ENCODE results near the gene MSI2.

MSI2 gene

GRCh38 chr17:57366177-57366557 is 109.8 kb downstream of the MSI2 start:
- H3K4me3 ChIP-seq = no peak overlapping the region
- TF ChIP-seq POLR2AphosphoS5 (IDR thresholded peaks at IDR 0.05; ENCODE audit: borderline replicate concordance, low read depth, low read length) (no peak), FOXP2 (optimal IDR thresholded peaks at IDR 0.05; ENCODE audit: control extremely low read depth, extremely low read length, insufficient read depth) (no peak), EZH2 (IDR thresholded peaks at IDR 0.05) (no peak)
- DNase-seq (ENCODE audit: low read depth, low spot score) = no peak
- no peak overlapping the region for H3K9ac ChIP-seq (ENCODE audit: insufficient read length)
- no peak overlapping the region for H3K27ac ChIP-seq
- no peaks in the 10 kb centered on the region for H3K9me3 ChIP-seq (ENCODE audit: low read depth, low read length)
- no peaks in the 10 kb centered on the region for H3K36me3 ChIP-seq (ENCODE audit: insufficient read depth, low read length)

- no peak for TF ChIP-seq POLR2AphosphoS5 (IDR thresholded peaks at IDR 0.05; ENCODE audit: borderline replicate concordance, low read depth, low read length)
- TF ChIP-seq EZH2 (IDR thresholded peaks at IDR 0.05) = no peak
- no peak for TF ChIP-seq FOXP2 (optimal IDR thresholded peaks at IDR 0.05; ENCODE audit: control extremely low read depth, extremely low read length, insufficient read depth)
- Histone ChIP-seq H3K4me3 (no peak overlapping the region), H3K36me3 (ENCODE audit: insufficient read depth, low read length) (no peaks in the 10 kb centered on the region), H3K9me3 (ENCODE audit: low read depth, low read length) (no peaks in the 10 kb centered on the region), H3K27ac (no peak overlapping the region), H3K9ac (ENCODE audit: insufficient read length) (no peak overlapping the region)
- DNase-seq (ENCODE audit: low read depth, low spot score) = no peak
Measured at GRCh38 chr17:57366558-57367351, 110.4 kb downstream of the MSI2 start.

- Histone ChIP-seq H3K27ac (no peak overlapping the region), H3K4me3 (no peak overlapping the region)
- TF ChIP-seq EZH2 (IDR thresholded peaks at IDR 0.05) (no peak), POLR2AphosphoS5 (IDR thresholded peaks at IDR 0.05; ENCODE audit: borderline replicate concordance, low read depth, low read length) (no peak), FOXP2 (optimal IDR thresholded peaks at IDR 0.05; ENCODE audit: control extremely low read depth, extremely low read length, insufficient read depth) (no peak)
Measured at GRCh38 chr17:57368637-57369336, 112.5 kb downstream of the MSI2 start.

GRCh38 chr17:57369509-57369945 is 113.2 kb downstream of the MSI2 start:
- no peaks in the 10 kb centered on the region for H3K9me3 ChIP-seq (ENCODE audit: low read depth, low read length)
- H3K9ac ChIP-seq (ENCODE audit: insufficient read length) = no peak overlapping the region
- no peak for TF ChIP-seq EZH2 (IDR thresholded peaks at IDR 0.05)
- TF ChIP-seq POLR2AphosphoS5 (IDR thresholded peaks at IDR 0.05; ENCODE audit: borderline replicate concordance, low read depth, low read length) = no peak
- TF ChIP-seq FOXP2 (optimal IDR thresholded peaks at IDR 0.05; ENCODE audit: control extremely low read depth, extremely low read length, insufficient read depth) = no peak
- H3K36me3 ChIP-seq (ENCODE audit: insufficient read depth, low read length) = no peaks in the 10 kb centered on the region
- H3K4me3 ChIP-seq = no peak overlapping the region
- no peak overlapping the region for H3K27ac ChIP-seq
- no peak for DNase-seq (ENCODE audit: low read depth, low spot score)

More at GRCh38 chr17:57368637-57369336, 112.5 kb downstream of the MSI2 start:
- Histone ChIP-seq H3K36me3 (ENCODE audit: insufficient read depth, low read length) (no peaks in the 10 kb centered on the region), H3K9me3 (ENCODE audit: low read depth, low read length) (no peaks in the 10 kb centered on the region), H3K9ac (ENCODE audit: insufficient read length) (no peak overlapping the region)
- no peak for DNase-seq (ENCODE audit: low read depth, low spot score)

- DNase-seq (ENCODE audit: low read depth, low spot score) = no peak
- H3K36me3 ChIP-seq (ENCODE audit: insufficient read depth, low read length) = no peaks in the 10 kb centered on the region
- TF ChIP-seq EZH2 (IDR thresholded peaks at IDR 0.05) (no peak), FOXP2 (optimal IDR thresholded peaks at IDR 0.05; ENCODE audit: control extremely low read depth, extremely low read length, insufficient read depth) (no peak), POLR2AphosphoS5 (IDR thresholded peaks at IDR 0.05; ENCODE audit: borderline replicate concordance, low read depth, low read length) (no peak)
- H3K4me3 ChIP-seq = no peak overlapping the region
- H3K9ac ChIP-seq (ENCODE audit: insufficient read length) = no peak overlapping the region
- no peak overlapping the region for H3K27ac ChIP-seq
- H3K9me3 ChIP-seq (ENCODE audit: low read depth, low read length) = no peaks in the 10 kb centered on the region
Measured at GRCh38 chr17:57370037-57370581, 113.8 kb downstream of the MSI2 start.

- Histone ChIP-seq H3K4me3 (no peak overlapping the region), H3K27ac (no peak overlapping the region), H3K9ac (ENCODE audit: insufficient read length) (no peak overlapping the region), H3K36me3 (ENCODE audit: insufficient read depth, low read length) (no peaks in the 10 kb centered on the region), H3K9me3 (ENCODE audit: low read depth, low read length) (no peaks in the 10 kb centered on the region)
- TF ChIP-seq POLR2AphosphoS5 (IDR thresholded peaks at IDR 0.05; ENCODE audit: borderline replicate concordance, low read depth, low read length) (no peak), EZH2 (IDR thresholded peaks at IDR 0.05) (no peak), FOXP2 (optimal IDR thresholded peaks at IDR 0.05; ENCODE audit: control extremely low read depth, extremely low read length, insufficient read depth) (no peak)
- no peak for DNase-seq (ENCODE audit: low read depth, low spot score)
Measured at GRCh38 chr17:57370619-57371018, 114.3 kb downstream of the MSI2 start.

GRCh38 chr17:57372156-57372555 is 115.8 kb downstream of the MSI2 start:
- no peaks in the 10 kb centered on the region for H3K36me3 ChIP-seq (ENCODE audit: insufficient read depth, low read length)

GRCh38 chr17:57373048-57373447 is 116.7 kb downstream of the MSI2 start:
- no peak for TF ChIP-seq EZH2 (IDR thresholded peaks at IDR 0.05)
- no peak for TF ChIP-seq FOXP2 (optimal IDR thresholded peaks at IDR 0.05; ENCODE audit: control extremely low read depth, extremely low read length, insufficient read depth)
- TF ChIP-seq POLR2AphosphoS5 (IDR thresholded peaks at IDR 0.05; ENCODE audit: borderline replicate concordance, low read depth, low read length) = no peak
- no peak for DNase-seq (ENCODE audit: low read depth, low spot score)
- H3K36me3 ChIP-seq (ENCODE audit: insufficient read depth, low read length) = no peaks in the 10 kb centered on the region
- no peak overlapping the region for H3K27ac ChIP-seq
- H3K4me3 ChIP-seq = no peak overlapping the region
- no peak overlapping the region for H3K9ac ChIP-seq (ENCODE audit: insufficient read length)
- no peaks in the 10 kb centered on the region for H3K9me3 ChIP-seq (ENCODE audit: low read depth, low read length)

More at GRCh38 chr17:57372156-57372555, 115.8 kb downstream of the MSI2 start:
- TF ChIP-seq EZH2 (IDR thresholded peaks at IDR 0.05) (no peak), POLR2AphosphoS5 (IDR thresholded peaks at IDR 0.05; ENCODE audit: borderline replicate concordance, low read depth, low read length) (no peak), FOXP2 (optimal IDR thresholded peaks at IDR 0.05; ENCODE audit: control extremely low read depth, extremely low read length, insufficient read depth) (no peak)
- Histone ChIP-seq H3K4me3 (no peak overlapping the region), H3K9me3 (ENCODE audit: low read depth, low read length) (no peaks in the 10 kb centered on the region), H3K27ac (no peak overlapping the region), H3K9ac (ENCODE audit: insufficient read length) (no peak overlapping the region)
- DNase-seq (ENCODE audit: low read depth, low spot score) = no peak

Data from SK-N-MC (cell line).